Vagina (tissue), 2 donors: ENCODE results near the gene GSTK1.

Experiments
- POLR2A ChIP-seq, 2 donors: fragments of 450-650 bp; IDR thresholded peaks; one replicate each; pipeline ENCODE4 v1.6.1; 2017; ENCODE audit warnings: antibody characterized with exemption in 2 of 2, mild to moderate bottlenecking in 2 of 2, moderate library complexity in 2 of 2
- POLR2AphosphoS5 ChIP-seq, 2 donors: sonication (generic); formaldehyde crosslinking; IDR thresholded peaks; one replicate each; pipeline ENCODE4 v1.9.0; 2017; ENCODE audit warnings: antibody characterized with exemption in 2 of 2, mild to moderate bottlenecking in 2 of 2, low read depth in 1 of 2; ENCODE audit not compliant: insufficient read depth in 1 of 2
- TF ChIP-seq, protein P1 (sequence below), 3 experiments: fragments of 450-650 bp in 2 of 3; fragments of 200-600 bp in 1 of 3; sonication (generic) in 1 of 3; IDR thresholded peaks; one replicate each; pipeline ENCODE4 v1.5.1; 2017 to 2019; ENCODE audit warnings: antibody characterized with exemption in 3 of 3, mild to moderate bottlenecking in 2 of 3, moderate library complexity in 2 of 3

DNA sequence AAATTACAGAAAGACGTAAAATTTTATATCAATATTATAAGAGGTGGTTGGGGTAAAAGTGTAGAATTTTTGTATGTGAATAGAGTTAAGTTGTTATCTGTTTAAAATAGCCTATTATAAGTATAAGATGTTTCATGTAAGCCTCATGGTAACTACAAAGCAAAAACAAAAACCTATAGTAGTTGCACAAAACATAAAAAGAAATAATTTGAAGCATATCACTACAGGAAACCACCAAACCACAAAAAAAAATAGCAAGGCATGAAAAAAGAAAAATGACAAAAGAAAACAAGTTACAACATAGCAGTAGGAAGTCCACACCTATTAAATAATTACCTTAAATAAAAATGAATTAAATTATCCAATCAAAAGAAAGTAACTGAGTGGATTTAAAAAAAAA lies 12.4 kb upstream of the GSTK1 start:
- no peak for TF ChIP-seq POLR2A (IDR thresholded peaks at IDR 0.05)
- TF ChIP-seq, protein P1, sequence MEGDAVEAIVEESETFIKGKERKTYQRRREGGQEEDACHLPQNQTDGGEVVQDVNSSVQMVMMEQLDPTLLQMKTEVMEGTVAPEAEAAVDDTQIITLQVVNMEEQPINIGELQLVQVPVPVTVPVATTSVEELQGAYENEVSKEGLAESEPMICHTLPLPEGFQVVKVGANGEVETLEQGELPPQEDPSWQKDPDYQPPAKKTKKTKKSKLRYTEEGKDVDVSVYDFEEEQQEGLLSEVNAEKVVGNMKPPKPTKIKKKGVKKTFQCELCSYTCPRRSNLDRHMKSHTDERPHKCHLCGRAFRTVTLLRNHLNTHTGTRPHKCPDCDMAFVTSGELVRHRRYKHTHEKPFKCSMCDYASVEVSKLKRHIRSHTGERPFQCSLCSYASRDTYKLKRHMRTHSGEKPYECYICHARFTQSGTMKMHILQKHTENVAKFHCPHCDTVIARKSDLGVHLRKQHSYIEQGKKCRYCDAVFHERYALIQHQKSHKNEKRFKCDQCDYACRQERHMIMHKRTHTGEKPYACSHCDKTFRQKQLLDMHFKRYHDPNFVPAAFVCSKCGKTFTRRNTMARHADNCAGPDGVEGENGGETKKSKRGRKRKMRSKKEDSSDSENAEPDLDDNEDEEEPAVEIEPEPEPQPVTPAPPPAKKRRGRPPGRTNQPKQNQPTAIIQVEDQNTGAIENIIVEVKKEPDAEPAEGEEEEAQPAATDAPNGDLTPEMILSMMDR (IDR thresholded peaks at IDR 0.05): no peak
- no peak for TF ChIP-seq POLR2AphosphoS5 (IDR thresholded peaks at IDR 0.05; ENCODE audit: insufficient read depth in 1 of 2, low read depth in 1 of 2)
